22Rv1 (cell line): Measurements from ENCODE around the gene SYNDIG1L.

Experiments used
- CTCF ChIP-seq: fragments of 450-650 bp; IDR thresholded peaks from 2 replicates; pipeline ENCODE4 v1.5.1; 2017; ENCODE audit warnings: mild to moderate bottlenecking
- ZFX ChIP-seq: fragments of 450-650 bp; IDR thresholded peaks from 2 replicates; pipeline ENCODE4 v1.6.1; 2017; ENCODE audit warnings: antibody characterized with exemption, borderline replicate concordance

GRCh38 chr14:74418031-74418430 lies 8.0 kb downstream of the SYNDIG1L start:
- TF ChIP-seq CTCF (no peak), ZFX (no peak)
